Prostate gland (tissue), 2 donors: ENCODE measurements around the gene FXYD2. TPM values are rescaled to one million over a fixed set of nuclear protein-coding genes. Genes with fewer than 3 reads are reported as not detected.

Source experiments
- DNase-seq: peaks from one replicate; pipeline ENCODE4 v3.0.0-alpha.2; 2019; ENCODE audit warnings: low spot score
- H3K27ac ChIP-seq, 2 donors: fragments of 200-600 bp; sonication (generic); 2 replicates each; pipeline ENCODE4 v1.5.1; 2017 to 2019
- H3K27me3 ChIP-seq: fragments of 200-600 bp; sonication (generic); replicated peaks from 2 replicates; pipeline ENCODE4 v1.5.1; 2019; ENCODE audit not compliant: insufficient read depth
- H3K36me3 ChIP-seq, 2 donors: fragments of 200-600 bp; sonication (generic); 1 replicate in 1 of 2; 2 replicates in 1 of 2; pipeline versions ENCODE4 v1.5.1 to v1.8.1; 2017 to 2019
- H3K4me1 ChIP-seq: fragments of 200-600 bp; sonication (generic); replicated peaks from 2 replicates; pipeline ENCODE4 v1.5.1; 2019
- H3K4me3 ChIP-seq, 2 donors: fragments of 200-600 bp; sonication (generic); 2 replicates each; pipeline ENCODE4 v1.5.1; 2017 to 2019
- H3K9me3 ChIP-seq: fragments of 200-600 bp; sonication (generic); 2 replicates; pipeline ENCODE4 v1.5.1; 2017
- POLR2A ChIP-seq: fragments of 450-650 bp; IDR thresholded peaks from one replicate; pipeline ENCODE4 v1.6.1; 2016; ENCODE audit warnings: antibody characterized with exemption, mild to moderate bottlenecking
- POLR2AphosphoS5 ChIP-seq: sonication (generic); formaldehyde crosslinking; IDR thresholded peaks from one replicate; pipeline ENCODE4 v1.6.1; 2017; ENCODE audit warnings: antibody characterized with exemption
- WGBS: methylation state at CpG from one replicate; pipeline ENCODE4 v1.1.5; 2018; 5-methylcytosine and 5-hydroxymethylcytosine counted together
- intact Hi-C: fragments of 100-400 bp; cut with DNase I; formaldehyde crosslinking; loops from one replicate; pipeline ENCODE4 v1.14.2; 2022
- total RNA-seq, 2 donors: library from RNA; depleted of rRNA; stranded (reverse); fragments of >200 nt; gene quantifications; one replicate each; pipeline ENCODE4 v1.1.0, GENCODE V29; 2016
- TF ChIP-seq, protein P1 (sequence below), 4 experiments: fragments of 200-600 bp in 2 of 4; fragments of 450-650 bp in 2 of 4; sonication (generic) in 2 of 4; IDR thresholded peaks; 1 replicate in 3 of 4; 2 replicates in 1 of 4; pipeline ENCODE4 v1.5.1; 2016 to 2019; ENCODE audit warnings: antibody characterized with exemption in 4 of 4, mild to moderate bottlenecking in 2 of 4, moderate library complexity in 2 of 4

Gene FXYD2
- total RNA-seq, 2 donors from 2014 or later: 0.87 to 1.8 TPM

DNA sequence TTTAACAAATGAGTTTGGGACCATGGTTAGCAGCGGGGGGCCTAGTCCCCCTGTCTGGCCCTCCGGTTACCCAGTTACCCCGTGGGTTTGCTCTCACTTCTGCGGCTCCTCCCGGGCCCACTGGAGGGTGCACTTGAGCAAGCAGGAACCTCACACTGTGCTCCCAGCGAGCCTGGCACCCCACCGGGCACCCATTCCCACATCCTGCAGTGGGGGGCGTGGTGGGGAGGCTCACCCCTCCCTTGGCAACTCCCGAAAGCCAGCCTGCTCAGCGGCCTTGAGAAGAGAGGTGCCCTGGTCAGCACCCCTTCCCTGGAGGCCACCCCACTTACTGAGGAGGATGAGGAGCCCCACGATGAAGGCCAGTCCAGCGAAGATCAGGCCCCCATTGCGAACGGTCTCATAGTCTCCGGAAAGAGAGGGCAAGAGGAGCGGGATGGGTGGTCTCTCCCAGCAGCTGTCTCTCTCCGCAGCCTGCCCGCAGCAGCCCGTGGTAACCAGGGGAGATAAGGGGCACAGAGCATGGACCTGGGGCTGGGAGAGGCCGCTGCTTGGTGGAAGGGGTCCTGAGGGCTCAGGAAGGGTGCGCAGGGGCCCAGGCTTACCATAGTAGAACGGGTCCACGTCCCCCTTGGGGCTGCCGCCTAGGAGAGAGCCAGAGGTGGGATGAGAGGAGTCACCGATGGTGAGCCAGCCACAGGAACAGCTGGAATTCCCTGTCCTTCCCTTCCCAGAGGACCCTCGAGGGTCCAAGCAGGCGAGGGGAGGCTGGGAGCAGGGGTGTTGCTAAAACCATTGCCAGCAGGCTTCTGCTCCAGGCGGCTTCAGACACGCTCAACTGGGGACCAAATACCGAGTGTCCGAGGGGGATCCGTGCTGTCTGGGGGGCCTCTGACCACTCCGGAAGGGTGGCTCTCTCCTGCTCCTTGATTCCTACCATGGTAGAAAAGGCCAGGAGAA, 2.2 kb downstream of the FXYD2 start:
- TF ChIP-seq, protein P1, sequence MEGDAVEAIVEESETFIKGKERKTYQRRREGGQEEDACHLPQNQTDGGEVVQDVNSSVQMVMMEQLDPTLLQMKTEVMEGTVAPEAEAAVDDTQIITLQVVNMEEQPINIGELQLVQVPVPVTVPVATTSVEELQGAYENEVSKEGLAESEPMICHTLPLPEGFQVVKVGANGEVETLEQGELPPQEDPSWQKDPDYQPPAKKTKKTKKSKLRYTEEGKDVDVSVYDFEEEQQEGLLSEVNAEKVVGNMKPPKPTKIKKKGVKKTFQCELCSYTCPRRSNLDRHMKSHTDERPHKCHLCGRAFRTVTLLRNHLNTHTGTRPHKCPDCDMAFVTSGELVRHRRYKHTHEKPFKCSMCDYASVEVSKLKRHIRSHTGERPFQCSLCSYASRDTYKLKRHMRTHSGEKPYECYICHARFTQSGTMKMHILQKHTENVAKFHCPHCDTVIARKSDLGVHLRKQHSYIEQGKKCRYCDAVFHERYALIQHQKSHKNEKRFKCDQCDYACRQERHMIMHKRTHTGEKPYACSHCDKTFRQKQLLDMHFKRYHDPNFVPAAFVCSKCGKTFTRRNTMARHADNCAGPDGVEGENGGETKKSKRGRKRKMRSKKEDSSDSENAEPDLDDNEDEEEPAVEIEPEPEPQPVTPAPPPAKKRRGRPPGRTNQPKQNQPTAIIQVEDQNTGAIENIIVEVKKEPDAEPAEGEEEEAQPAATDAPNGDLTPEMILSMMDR (IDR thresholded peaks at IDR 0.05): peak in 2 of 4 experiments; percentile 20 to 41
- no peak for TF ChIP-seq POLR2A
- 69% methylated on average over 31 of the region's 33 CpGs for WGBS
- H3K9me3 ChIP-seq: no peaks in the 10 kb centered on the region
- H3K36me3 ChIP-seq: no peaks in the 10 kb centered on the region
- H3K4me3 ChIP-seq: no peak overlapping the region
- H3K27me3 ChIP-seq: no peaks in the 10 kb centered on the region
- no peaks in the 10 kb centered on the region for H3K4me1 ChIP-seq
- no peak for DNase-seq
- intact Hi-C loops: loop anchor here (5.0 kb wide), 1 partner anchor 125 kb away; no protein-coding TSS in a partner anchor
- no peak overlapping the region for H3K27ac ChIP-seq

DNA sequence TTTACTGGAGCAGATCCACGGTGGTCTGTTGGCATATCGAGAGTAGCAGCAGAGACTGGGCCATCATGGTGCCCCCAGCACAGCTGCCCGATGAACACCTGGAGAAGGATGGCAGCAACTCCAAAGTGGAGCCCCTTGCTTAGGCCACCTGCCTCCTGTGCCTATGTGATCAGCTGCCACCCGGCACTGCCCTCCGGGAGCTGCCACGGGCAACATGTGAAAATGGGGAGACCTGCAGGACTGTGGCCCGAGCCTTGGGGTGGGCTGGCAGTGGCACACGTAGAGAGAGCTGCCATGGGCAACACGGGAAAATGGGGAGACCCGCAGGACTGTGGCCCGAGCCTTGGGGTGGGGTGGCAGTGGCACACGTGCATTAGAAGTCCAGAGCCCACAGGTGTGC, 3.1 kb downstream of the FXYD2 start:
- intact Hi-C loops: loop anchor here (5.0 kb wide), 1 partner anchor 126 kb away; no protein-coding TSS in a partner anchor
- no peaks in the 10 kb centered on the region for H3K9me3 ChIP-seq
- H3K27me3 ChIP-seq: no peaks in the 10 kb centered on the region
- DNase-seq: no peak
- no peak overlapping the region for H3K27ac ChIP-seq
- H3K4me1 ChIP-seq: no peaks in the 10 kb centered on the region
- H3K4me3 ChIP-seq: no peak overlapping the region
- no peaks in the 10 kb centered on the region for H3K36me3 ChIP-seq
- WGBS: 86% methylated on average over 12 of the region's 12 CpGs
- TF ChIP-seq POLR2A (no peak), POLR2AphosphoS5 (no peak)
- TF ChIP-seq, protein P1 (IDR thresholded peaks at IDR 0.05): no peak

DNA sequence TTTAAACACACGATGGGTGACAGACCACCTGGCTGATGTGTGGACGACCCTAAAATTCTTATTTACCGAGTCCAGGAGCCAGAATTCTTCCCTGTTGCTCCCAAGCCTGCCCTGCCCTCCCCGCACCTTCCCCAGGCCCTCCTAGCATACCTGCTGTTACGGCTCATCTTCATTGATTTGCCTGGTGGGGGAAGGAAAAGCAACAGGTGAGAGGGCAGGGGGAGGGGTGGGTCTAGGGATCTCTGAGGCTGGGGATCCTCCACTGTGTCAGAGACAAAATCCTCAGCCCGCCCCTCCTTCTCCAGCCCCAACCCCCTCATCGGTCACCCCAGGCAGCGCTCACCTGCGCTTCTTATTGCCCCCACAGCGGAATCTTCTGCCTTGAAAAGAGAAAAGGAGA, 4.0 kb downstream of the FXYD2 start:
- 95% methylated on average over 10 of the region's 10 CpGs for WGBS
- intact Hi-C loops: loop anchor here (5.0 kb wide), 1 partner anchor 127 kb away; no protein-coding TSS in a partner anchor
- no peak for DNase-seq
- H3K4me3 ChIP-seq: no peak overlapping the region
- H3K9me3 ChIP-seq: no peaks in the 10 kb centered on the region
- no peak overlapping the region for H3K27ac ChIP-seq
- no peaks in the 10 kb centered on the region for H3K36me3 ChIP-seq
- TF ChIP-seq POLR2AphosphoS5: no peak
- TF ChIP-seq, protein P1 (IDR thresholded peaks at IDR 0.05): no peak
- no peak for TF ChIP-seq POLR2A
- no peaks in the 10 kb centered on the region for H3K4me1 ChIP-seq
- H3K27me3 ChIP-seq: no peaks in the 10 kb centered on the region

GRCh38 chr11:117820071-117820470, 4.5 kb downstream of the FXYD2 start:
- intact Hi-C loops: loop anchor here (5.0 kb wide), 1 partner anchor 127 kb away; no protein-coding TSS in a partner anchor
- no peak for DNase-seq
- peaks cover 4% of the 10 kb centered on the region for H3K4me1 ChIP-seq

More at GRCh38 chr11:117820071-117820470, 4.5 kb downstream of the FXYD2 start:
- Histone ChIP-seq H3K27me3 (no peaks in the 10 kb centered on the region), H3K4me3 (no peak overlapping the region), H3K36me3 (no peaks in the 10 kb centered on the region), H3K9me3 (no peaks in the 10 kb centered on the region), H3K27ac (no peak overlapping the region)
- TF ChIP-seq, protein P1 (IDR thresholded peaks at IDR 0.05): no peak
- TF ChIP-seq POLR2AphosphoS5: no peak
- 85% methylated on average over 11 of the region's 11 CpGs for WGBS
